HepG2 (cell line): ENCODE data around the gene HNRNPUL1. TPM values are rescaled to one million over a fixed set of nuclear protein-coding genes. Genes with fewer than 3 reads are reported as not detected.

Source experiments
- ATAC-seq: fragments of 200-7000 bp; cut with Tn5 transposase; 3 replicates; pipeline ENCODE4 v1.9.1; 2020; ENCODE audit warnings: mild to moderate bottlenecking, moderate library complexity
- BruUV-seq: library from RNA; stranded (reverse); fragments of 400-500 nt; replicated peaks from 2 replicates; lab custom pipeline; 2021; lab: Mats Ljungman, UMichigan
- CTCF ChIA-PET: fragments of 300-600 bp; formaldehyde crosslinking; extraction: SDS; loops from one replicate; lab custom pipeline; 2021; ENCODE audit warnings: low total read pairs, inconsistent platforms, low intra/inter-chr PET ratio; lab: Yijun Ruan, JAX
- POLR2A ChIA-PET: fragments of 350-600 bp; sonication (Branson Sonifier 250); formaldehyde crosslinking; loops from one replicate; lab custom pipeline; 2020; ENCODE audit warnings: antibody characterized with exemption, inconsistent platforms; lab: Yijun Ruan, JAX
- DNase-seq: peaks from one replicate; pipeline ENCODE4 v3.0.0-alpha.2; 2015; ENCODE audit warnings: low spot score
- FAIRE-seq: peaks from 3 replicates; lab custom pipeline; 2011; peaks lifted over from hg19 to GRCh38; lab: Jason Lieb, UNC
- H2AFZ ChIP-seq: one replicate; pipeline ENCODE4 v1.6.1; 2011; ENCODE audit warnings: low read length, inconsistent platforms
- H3K27ac ChIP-seq: fragments of 300-600 bp; 3 replicates; pipeline ENCODE4 v1.8.0; 2011; ENCODE audit warnings: mixed run types, mild to moderate bottlenecking, mixed read lengths, low read length, inconsistent platforms; ENCODE audit not compliant: insufficient read depth; ENCODE audit errors: extremely low read length
- H3K27me3 ChIP-seq, 2 experiments: fragments of 200-600 bp in 1 of 2; 2 replicates in 1 of 2; 3 replicates in 1 of 2; pipeline versions ENCODE4 v1.6.0 to v1.8.0; 2011; ENCODE audit warnings: low read length in 2 of 2, mild to moderate bottlenecking in 2 of 2, moderate library complexity in 2 of 2, inconsistent platforms in 1 of 2; ENCODE audit not compliant: insufficient read depth in 2 of 2, control insufficient read depth in 1 of 2
- H3K36me3 ChIP-seq, 2 experiments: fragments of 200-600 bp in 1 of 2; replicated peaks in 1 of 2; 2 replicates in 1 of 2; 3 replicates in 1 of 2; pipeline versions ENCODE4 v1.5.1 to v1.8.0; 2011; ENCODE audit warnings: low read length in 2 of 2, inconsistent platforms in 1 of 2; ENCODE audit not compliant: insufficient read depth in 2 of 2, control insufficient read depth in 1 of 2
- H3K4me1 ChIP-seq: 2 replicates; pipeline ENCODE4 v1.5.1; 2012; ENCODE audit warnings: low read length, inconsistent platforms; ENCODE audit not compliant: insufficient read depth
- H3K4me2 ChIP-seq: 2 replicates; pipeline ENCODE4 v1.6.0; 2011; ENCODE audit warnings: low read depth, low read length, inconsistent platforms
- H3K4me3 ChIP-seq, 3 experiments: fragments of 200-600 bp in 1 of 3; sonication (generic), shearing (Covaris generic) in 1 of 3; replicated peaks in 1 of 3; 2 replicates each; pipeline ENCODE4 v1.5.1; 2011 to 2016; ENCODE audit warnings: low read length in 3 of 3, inconsistent platforms in 2 of 3, low read depth in 2 of 3, mild to moderate bottlenecking in 2 of 3, control low read depth in 1 of 3, mixed read lengths in 1 of 3; ENCODE audit not compliant: insufficient read depth in 1 of 3
- H3K79me2 ChIP-seq: one replicate; pipeline ENCODE4 v1.6.1; 2011; ENCODE audit warnings: low read length, inconsistent platforms; ENCODE audit not compliant: insufficient read depth
- H3K9ac ChIP-seq: 2 replicates; pipeline ENCODE4 v1.6.0; 2011; ENCODE audit warnings: mild to moderate bottlenecking, low read depth, low read length, inconsistent platforms; ENCODE audit not compliant: insufficient read depth
- H3K9me3 ChIP-seq: 2 replicates; pipeline ENCODE4 v1.5.1; 2012; ENCODE audit warnings: mild to moderate bottlenecking, low read length
- H4K20me1 ChIP-seq: 2 replicates; pipeline ENCODE4 v1.6.0; 2011; ENCODE audit warnings: inconsistent platforms, mild to moderate bottlenecking, low read length, moderate library complexity; ENCODE audit not compliant: insufficient read depth
- CCDC6 ChIP-seq: sonication (generic); formaldehyde crosslinking; IDR thresholded peaks from 2 replicates; pipeline ENCODE4 v1.8.1; 2022; ENCODE audit warnings: mild to moderate bottlenecking, missing genetic modification reagents, moderate library complexity
- CSRNP1 ChIP-seq: sonication (generic); formaldehyde crosslinking; IDR thresholded peaks from 2 replicates; pipeline ENCODE4 v1.8.1; 2023; ENCODE audit warnings: mild to moderate bottlenecking, missing genetic modification reagents
- HNF4A ChIP-seq: sonication (generic); formaldehyde crosslinking; IDR thresholded peaks from 2 replicates; pipeline ENCODE4 v1.4.0; 2020; ENCODE audit warnings: missing genetic modification reagents
- HOXD1 ChIP-seq: sonication (generic); formaldehyde crosslinking; IDR thresholded peaks from 2 replicates; pipeline ENCODE4 v1.5.0; 2020; ENCODE audit warnings: missing genetic modification reagents
- JDP2 ChIP-seq: sonication (generic); formaldehyde crosslinking; IDR thresholded peaks from 2 replicates; pipeline ENCODE4 v1.8.1; 2022; ENCODE audit warnings: missing genetic modification reagents, borderline replicate concordance
- MAX ChIP-seq: IDR thresholded peaks from 2 replicates; pipeline ENCODE4 v1.6.1; 2012; ENCODE audit warnings: inconsistent platforms
- SRSF9 ChIP-seq: fragments of 200-400 bp; formaldehyde crosslinking; IDR thresholded peaks from 2 replicates; pipeline ENCODE4 v1.6.1; 2018; ENCODE audit warnings: borderline replicate concordance, mild to moderate bottlenecking, low read depth, low read length; ENCODE audit not compliant: insufficient read depth, poor library complexity, severe bottlenecking
- ZZZ3 ChIP-seq: sonication (generic); formaldehyde crosslinking; IDR thresholded peaks from 2 replicates; pipeline ENCODE4 v1.4.0; 2020; ENCODE audit warnings: missing genetic modification reagents, mild to moderate bottlenecking, borderline replicate concordance
- WGBS: methylation state at CpG from one replicate; pipeline ENCODE4 v1.1.6; 2017; ENCODE audit warnings: low lambda C conversion rate; 5-methylcytosine and 5-hydroxymethylcytosine counted together
- in situ Hi-C: cut with HindIII; loops from 2 replicates; pipeline ENCODE4 v1.10.0; 2017; ENCODE audit warnings: low pct_unique_long_range_greater_than_20kb; ENCODE audit not compliant: extremely low pct_ligation_motif_present
- intact Hi-C: fragments of 100-400 bp; cut with micrococcal nuclease; formaldehyde crosslinking; loops from one replicate; pipeline ENCODE4 v1.10.0; 2022; ENCODE audit not compliant: unreplicated experiment
- polyA plus RNA-seq, 8 experiments: library from polyadenylated mRNA; depleted of rRNA in 3 of 8; stranded (reverse) in 7 of 8; unstranded in 1 of 8; fragments of >200 nt; fragmentation: Illumina TruSeq in 4 of 8; extraction: Trizol in 4 of 8; gene quantifications; 2 replicates each; pipeline versions ENCODE4 v1.2.1 to v1.2.3, GENCODE V29; 2011 to 2016; ENCODE audit warnings: low read depth in 4 of 8, missing spikeins in 1 of 8, mixed read lengths in 1 of 8; ENCODE audit not compliant: insufficient read depth in 1 of 8
- total RNA-seq, 5 experiments: library from RNA; depleted of rRNA; stranded (reverse); fragments of >200 nt; fragmentation: Illumina TruSeq; extraction: Trizol; gene quantifications; 2 replicates each; pipeline ENCODE4 v1.2.3, GENCODE V29; 2016; ENCODE audit warnings: low read depth in 1 of 5
- TF ChIP-seq, protein P1 (sequence below): IDR thresholded peaks from 2 replicates; pipeline ENCODE4 v1.6.1; 2016; ENCODE audit warnings: low read depth, borderline replicate concordance

The HNRNPUL1 gene
- total and polyA plus RNA-seq, 2 of the 13 experiments (the other 11 are each of a cell fraction or from before 2014, with no cell fraction given), result 30.9 to 81.7 TPM

DNA sequence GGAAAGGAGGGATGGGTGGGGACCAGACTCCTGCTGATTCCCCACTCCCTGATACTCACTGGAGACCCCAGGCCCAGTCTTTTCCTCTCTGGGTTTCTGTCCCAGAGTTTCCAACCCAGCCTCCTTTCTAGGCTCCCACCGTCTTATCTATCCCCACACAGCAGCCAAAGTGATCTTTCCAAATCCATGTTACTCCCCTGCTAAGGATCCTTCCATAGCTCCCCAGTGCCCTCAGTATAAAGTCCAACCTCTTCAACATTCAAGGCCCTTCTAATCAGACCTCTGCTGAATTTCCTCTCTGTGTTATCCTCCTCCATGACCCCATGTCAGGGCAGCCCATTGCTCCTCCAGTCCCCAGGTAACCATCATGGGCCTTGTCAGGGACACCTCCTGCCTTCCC is 90.9 kb downstream of the HNRNPUL1 start:
- H4K20me1 ChIP-seq, result peaks cover 9% of the 10 kb centered on the region; the same call in 1 of the 2 replicates
- H3K4me1 ChIP-seq, result peaks cover 21% of the 10 kb centered on the region
- no peak overlapping the region for H3K27ac ChIP-seq
- no TSS peak for BruUV-seq
- FAIRE-seq (no peak), DNase-seq (no peak)
- peaks cover 27% of the 10 kb centered on the region for H3K79me2 ChIP-seq
- POLR2A ChIA-PET, result interaction anchor here (2.3 to 2.4 kb wide), 2 partner anchors 9 to 33 kb away, joined by 7 to 13 read pairs; partner anchors contain the start of gene B9D2
- H3K9ac ChIP-seq, result no peak overlapping the region
- no peaks in the 10 kb centered on the region for H3K36me3 ChIP-seq
- no peaks in the 10 kb centered on the region for H3K9me3 ChIP-seq
- intact Hi-C loops, result no loop called here
- TF ChIP-seq CCDC6 (no peak), ZZZ3 (no peak), MAX (no peak), SRSF9 (no peak), HNF4A (no peak), HOXD1 (CRISPR knock-in tag) (no peak), CSRNP1 (CRISPR knock-in tag) (no peak), JDP2 (CRISPR knock-in tag) (no peak)
- TF ChIP-seq, protein P1, sequence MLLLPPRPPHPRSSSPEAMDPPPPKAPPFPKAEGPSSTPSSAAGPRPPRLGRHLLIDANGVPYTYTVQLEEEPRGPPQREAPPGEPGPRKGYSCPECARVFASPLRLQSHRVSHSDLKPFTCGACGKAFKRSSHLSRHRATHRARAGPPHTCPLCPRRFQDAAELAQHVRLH (CRISPR knock-in tag), result no peak
- TF ChIP-seq, all 625 proteins: peak for 0
- no peaks in the 10 kb centered on the region; a peak in 2 of 5 replicates for H3K27me3 ChIP-seq
- CTCF ChIA-PET, result no interaction called here
- ATAC-seq, result no peak
- 94% methylated on average over 1 of the region's 1 CpG for WGBS
- no peak overlapping the region for H3K4me2 ChIP-seq
- no peak overlapping the region for H2AFZ ChIP-seq
- in situ Hi-C loops, result no loop called here
- H3K4me3 ChIP-seq, result no peak overlapping the region
